DOHH2 (cell line): Measurements from ENCODE around the gene ZDHHC5.

Experiments
- H3F3A ChIP-seq: fragments of 200-600 bp; sonication (generic), shearing (Covaris generic); 2 replicates; pipeline ENCODE4 v1.6.0; 2016; ENCODE audit warnings: antibody characterized with exemption, mild to moderate bottlenecking; ENCODE audit not compliant: control insufficient read depth, insufficient read depth
- H3K27ac ChIP-seq: fragments of 200-600 bp; sonication (generic); 2 replicates; pipeline ENCODE4 v1.5.1; 2014; ENCODE audit warnings: low read depth, mild to moderate bottlenecking, low read length, moderate library complexity
- H3K27me3 ChIP-seq: fragments of 200-600 bp; sonication (generic); 2 replicates; pipeline ENCODE4 v1.6.1; 2014; ENCODE audit warnings: mild to moderate bottlenecking, low read length, mixed read lengths; ENCODE audit not compliant: control insufficient read depth
- H3K36me3 ChIP-seq: fragments of 200-600 bp; sonication (generic); 2 replicates; pipeline ENCODE4 v1.6.1; 2014; ENCODE audit warnings: mild to moderate bottlenecking, low read length, moderate library complexity, mixed read lengths; ENCODE audit not compliant: control insufficient read depth
- H3K4me1 ChIP-seq: fragments of 200-600 bp; sonication (generic); 2 replicates; pipeline ENCODE4 v1.6.1; 2014; ENCODE audit warnings: mild to moderate bottlenecking, low read length, mixed read lengths; ENCODE audit not compliant: control insufficient read depth
- H3K4me2 ChIP-seq: fragments of 200-600 bp; sonication (generic); 2 replicates; pipeline ENCODE4 v1.6.0; 2014; ENCODE audit warnings: mild to moderate bottlenecking, low read length, moderate library complexity
- H3K4me3 ChIP-seq: fragments of 200-600 bp; sonication (generic); 2 replicates; pipeline ENCODE4 v1.5.1; 2014; ENCODE audit warnings: mild to moderate bottlenecking, low read length, mixed read lengths
- H3K79me2 ChIP-seq: fragments of 200-600 bp; sonication (generic); 2 replicates; pipeline ENCODE4 v1.6.1; 2014; ENCODE audit warnings: mild to moderate bottlenecking, low read length, mixed read lengths; ENCODE audit not compliant: control insufficient read depth
- H3K9me2 ChIP-seq: fragments of 200-600 bp; sonication (generic); replicated peaks from 2 replicates; pipeline ENCODE4 v1.6.1; 2014; ENCODE audit warnings: mild to moderate bottlenecking, low read length, mixed read lengths; ENCODE audit not compliant: control insufficient read depth
- H3K9me3 ChIP-seq: fragments of 200-600 bp; sonication (generic); 2 replicates; pipeline ENCODE4 v1.6.1; 2014; ENCODE audit warnings: antibody characterized with exemption, low read length, mixed read lengths; ENCODE audit not compliant: control insufficient read depth, insufficient read depth
- H4K20me1 ChIP-seq: fragments of 200-600 bp; sonication (generic); 2 replicates; pipeline ENCODE4 v1.6.0; 2014; ENCODE audit warnings: low read depth, mild to moderate bottlenecking, antibody characterized with exemption, low read length, moderate library complexity; ENCODE audit not compliant: control insufficient read depth, insufficient read depth
- EZH2phosphoT487 ChIP-seq: fragments of 200-600 bp; sonication (generic); IDR thresholded peaks from 2 replicates; pipeline ENCODE4 v1.6.1; 2017; ENCODE audit warnings: borderline replicate concordance, mild to moderate bottlenecking, antibody characterized with exemption, low read length, moderate library complexity, mixed read lengths
- TF ChIP-seq, protein P1 (sequence below): fragments of 200-600 bp; sonication (generic); IDR thresholded peaks from one replicate; pipeline ENCODE4 v1.5.1; 2014; ENCODE audit warnings: antibody characterized with exemption, mild to moderate bottlenecking, low read depth, low read length; ENCODE audit not compliant: poor library complexity, severe bottlenecking

The ZDHHC5 gene

DNA sequence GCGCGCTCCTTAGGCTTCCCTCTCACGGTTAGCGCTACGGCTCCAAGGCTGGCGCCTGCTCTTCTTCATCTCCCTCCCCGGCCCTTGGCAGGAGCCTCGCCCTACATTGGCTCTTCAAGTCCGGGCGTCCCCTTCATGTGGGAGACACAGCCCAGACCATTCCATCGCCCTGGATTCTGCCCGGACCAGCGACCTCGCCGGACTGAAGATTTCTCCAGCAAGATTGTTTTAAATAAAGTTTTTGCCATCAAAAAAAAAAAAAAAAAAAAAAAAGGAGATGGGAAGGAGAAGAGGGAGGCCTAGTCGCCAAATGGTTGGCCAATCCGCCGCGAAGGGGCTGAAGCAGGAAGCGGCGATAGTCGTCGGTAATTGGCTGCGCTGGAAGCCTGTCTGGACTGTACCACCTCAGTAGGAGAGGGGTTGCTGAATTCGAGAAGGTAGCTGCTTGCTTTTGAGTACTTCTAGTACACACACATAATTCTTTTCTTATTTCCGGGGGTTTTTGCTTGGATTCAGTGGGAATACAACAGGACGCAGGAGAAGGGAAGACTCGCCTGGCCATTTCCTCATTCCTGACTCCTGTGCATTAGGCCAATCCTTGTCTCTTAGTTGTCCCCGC lies 688 bp upstream of the ZDHHC5 start:
- no peaks in the 10 kb centered on the region for H3K9me2 ChIP-seq
- peaks cover 5% of the 10 kb centered on the region; the same call in 1 of the 2 replicates for H3F3A ChIP-seq
- peaks cover 21% of the 10 kb centered on the region for H3K4me1 ChIP-seq
- no peaks in the 10 kb centered on the region for H3K27me3 ChIP-seq
- peak overlapping the region; percentile 84 for H3K4me3 ChIP-seq
- H3K9me3 ChIP-seq: no peaks in the 10 kb centered on the region
- peak overlapping the region; percentile 70 for H3K4me2 ChIP-seq
- H4K20me1 ChIP-seq: peaks cover 7% of the 10 kb centered on the region
- TF ChIP-seq EZH2phosphoT487: no peak
- TF ChIP-seq, protein P1, sequence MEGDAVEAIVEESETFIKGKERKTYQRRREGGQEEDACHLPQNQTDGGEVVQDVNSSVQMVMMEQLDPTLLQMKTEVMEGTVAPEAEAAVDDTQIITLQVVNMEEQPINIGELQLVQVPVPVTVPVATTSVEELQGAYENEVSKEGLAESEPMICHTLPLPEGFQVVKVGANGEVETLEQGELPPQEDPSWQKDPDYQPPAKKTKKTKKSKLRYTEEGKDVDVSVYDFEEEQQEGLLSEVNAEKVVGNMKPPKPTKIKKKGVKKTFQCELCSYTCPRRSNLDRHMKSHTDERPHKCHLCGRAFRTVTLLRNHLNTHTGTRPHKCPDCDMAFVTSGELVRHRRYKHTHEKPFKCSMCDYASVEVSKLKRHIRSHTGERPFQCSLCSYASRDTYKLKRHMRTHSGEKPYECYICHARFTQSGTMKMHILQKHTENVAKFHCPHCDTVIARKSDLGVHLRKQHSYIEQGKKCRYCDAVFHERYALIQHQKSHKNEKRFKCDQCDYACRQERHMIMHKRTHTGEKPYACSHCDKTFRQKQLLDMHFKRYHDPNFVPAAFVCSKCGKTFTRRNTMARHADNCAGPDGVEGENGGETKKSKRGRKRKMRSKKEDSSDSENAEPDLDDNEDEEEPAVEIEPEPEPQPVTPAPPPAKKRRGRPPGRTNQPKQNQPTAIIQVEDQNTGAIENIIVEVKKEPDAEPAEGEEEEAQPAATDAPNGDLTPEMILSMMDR: no peak
- H3K36me3 ChIP-seq: peaks cover 38% of the 10 kb centered on the region
- H3K27ac ChIP-seq: peak overlapping the region; percentile 72
- H3K79me2 ChIP-seq: peaks cover 45% of the 10 kb centered on the region

GRCh38 chr11:57668434-57668782 lies 494 bp downstream of the ZDHHC5 start:
- peaks cover 12% of the 10 kb centered on the region; the same call in 1 of the 2 replicates for H4K20me1 ChIP-seq
- no peaks in the 10 kb centered on the region for H3K27me3 ChIP-seq
- no peaks in the 10 kb centered on the region for H3F3A ChIP-seq

GRCh38 chr11:57674251-57674650 lies 6.3 kb downstream of the ZDHHC5 start:
- Histone ChIP-seq H3K9me2 (no peaks in the 10 kb centered on the region), H3K27me3 (no peaks in the 10 kb centered on the region), H3K79me2 (peaks cover 97% of the 10 kb centered on the region), H3K36me3 (peaks cover 80% of the 10 kb centered on the region), H4K20me1 (peaks cover 32% of the 10 kb centered on the region), H3K4me3 (no peak overlapping the region), H3K4me2 (no peak overlapping the region), H3K9me3 (no peaks in the 10 kb centered on the region), H3F3A (no peaks in the 10 kb centered on the region), H3K4me1 (peaks cover 10% of the 10 kb centered on the region), H3K27ac (no peak overlapping the region)
- no peak for TF ChIP-seq EZH2phosphoT487
- TF ChIP-seq, protein P1: no peak

More at GRCh38 chr11:57668434-57668782, 494 bp downstream of the ZDHHC5 start:
- Histone ChIP-seq H3K9me2 (no peaks in the 10 kb centered on the region), H3K4me2 (peak overlapping the region; percentile 71), H3K36me3 (peaks cover 42% of the 10 kb centered on the region), H3K4me3 (peak overlapping the region; percentile 84), H3K9me3 (no peaks in the 10 kb centered on the region), H3K27ac (peak overlapping the region; percentile 72), H3K79me2 (peaks cover 54% of the 10 kb centered on the region), H3K4me1 (peaks cover 21% of the 10 kb centered on the region)
- TF ChIP-seq, protein P1: no peak
- TF ChIP-seq EZH2phosphoT487: no peak
